ENCODE results near the gene KBTBD2.

DNA sequence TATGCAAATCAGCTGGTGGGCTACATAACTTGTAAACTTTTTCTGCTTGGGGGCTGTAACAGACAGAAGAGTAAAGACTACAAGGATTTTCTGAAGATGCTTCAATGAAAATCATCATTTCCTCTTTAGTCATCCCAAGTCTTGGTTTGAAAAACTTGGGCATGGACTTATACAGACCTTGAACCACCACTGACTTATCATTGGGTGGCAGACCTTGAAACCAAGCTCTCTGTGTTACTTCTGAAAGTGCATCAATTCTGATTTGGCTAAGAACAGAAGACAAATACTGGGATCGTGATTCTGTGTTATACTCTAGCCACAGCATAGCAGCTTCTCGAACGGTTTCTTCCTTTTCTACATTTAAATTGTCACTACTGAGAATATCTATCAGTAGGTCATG, 21.3 kb downstream of the KBTBD2 start:
- TF ChIP-seq CTCF (conservative IDR thresholded peaks at IDR 0.05; ENCODE audit: low read depth, low read length) (no peak), RFX5 (IDR thresholded peaks at IDR 0.05; ENCODE audit: low read depth, low read length) (no peak), NFE2L2 (IDR thresholded peaks at IDR 0.05; ENCODE audit: low read depth, low read length) (no peak), POLR2A (IDR thresholded peaks at IDR 0.05; ENCODE audit: low read depth, low read length) (no peak), MAFK (IDR thresholded peaks at IDR 0.05; ENCODE audit: low read depth, low read length) (no peak), BHLHE40 (IDR thresholded peaks at IDR 0.05; ENCODE audit: low read depth, low read length) (no peak)
